Measurements from ENCODE around the gene MED27.

DNA sequence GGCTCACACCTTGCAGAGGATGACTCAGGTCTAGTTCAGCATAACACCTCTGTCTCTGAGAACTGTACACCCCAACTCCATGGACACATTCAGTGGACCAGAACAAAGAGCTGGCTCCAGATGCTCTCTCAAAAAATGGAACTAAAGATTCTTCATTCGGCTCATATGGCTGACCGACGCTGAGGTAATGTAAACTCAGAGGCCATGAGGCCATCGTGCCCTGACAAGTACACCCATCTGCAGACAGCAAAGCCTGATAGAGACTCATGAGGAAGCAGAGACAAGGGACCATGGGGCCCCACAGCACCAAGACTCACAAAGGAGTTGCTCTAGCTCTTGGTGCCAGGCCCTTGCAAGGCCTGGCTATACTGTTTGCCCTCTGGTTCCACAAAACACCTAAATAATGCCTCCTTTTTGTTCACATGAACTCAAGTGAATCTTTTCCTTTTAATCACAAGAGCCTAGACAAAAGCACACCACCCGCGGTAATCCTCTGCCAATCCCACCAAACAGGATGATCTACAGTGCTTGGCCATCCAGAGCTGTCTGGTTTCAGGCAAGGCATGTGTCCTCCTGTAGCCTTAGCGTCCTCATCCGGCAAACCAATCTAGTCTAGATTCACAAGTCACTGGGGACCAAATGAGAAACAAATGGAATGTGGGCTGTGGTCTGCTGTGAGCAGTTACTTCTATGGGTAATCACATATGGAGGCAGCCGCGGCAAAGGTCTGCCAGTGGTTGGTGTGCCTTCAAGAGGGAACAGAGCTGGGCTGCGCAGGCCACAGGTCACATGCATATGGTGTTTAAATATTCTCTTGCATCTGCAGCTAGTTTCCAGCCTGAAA, 22.7 kb downstream of the MED27 start:
- TF ChIP-seq POLR2A (IDR thresholded peaks at IDR 0.05; ENCODE audit: extremely low read depth, insufficient read length) (no peak), MYC (IDR thresholded peaks at IDR 0.05; ENCODE audit: low read depth, low read length) (no peak)
- TF ChIP-seq, protein P1, sequence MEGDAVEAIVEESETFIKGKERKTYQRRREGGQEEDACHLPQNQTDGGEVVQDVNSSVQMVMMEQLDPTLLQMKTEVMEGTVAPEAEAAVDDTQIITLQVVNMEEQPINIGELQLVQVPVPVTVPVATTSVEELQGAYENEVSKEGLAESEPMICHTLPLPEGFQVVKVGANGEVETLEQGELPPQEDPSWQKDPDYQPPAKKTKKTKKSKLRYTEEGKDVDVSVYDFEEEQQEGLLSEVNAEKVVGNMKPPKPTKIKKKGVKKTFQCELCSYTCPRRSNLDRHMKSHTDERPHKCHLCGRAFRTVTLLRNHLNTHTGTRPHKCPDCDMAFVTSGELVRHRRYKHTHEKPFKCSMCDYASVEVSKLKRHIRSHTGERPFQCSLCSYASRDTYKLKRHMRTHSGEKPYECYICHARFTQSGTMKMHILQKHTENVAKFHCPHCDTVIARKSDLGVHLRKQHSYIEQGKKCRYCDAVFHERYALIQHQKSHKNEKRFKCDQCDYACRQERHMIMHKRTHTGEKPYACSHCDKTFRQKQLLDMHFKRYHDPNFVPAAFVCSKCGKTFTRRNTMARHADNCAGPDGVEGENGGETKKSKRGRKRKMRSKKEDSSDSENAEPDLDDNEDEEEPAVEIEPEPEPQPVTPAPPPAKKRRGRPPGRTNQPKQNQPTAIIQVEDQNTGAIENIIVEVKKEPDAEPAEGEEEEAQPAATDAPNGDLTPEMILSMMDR (IDR thresholded peaks at IDR 0.05; ENCODE audit: low read depth, low read length), result no peak
- TF ChIP-seq, protein P2, sequence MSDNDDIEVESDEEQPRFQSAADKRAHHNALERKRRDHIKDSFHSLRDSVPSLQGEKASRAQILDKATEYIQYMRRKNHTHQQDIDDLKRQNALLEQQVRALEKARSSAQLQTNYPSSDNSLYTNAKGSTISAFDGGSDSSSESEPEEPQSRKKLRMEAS (IDR thresholded peaks at IDR 0.05; ENCODE audit: low read depth, low read length), result no peak
